Activated naive CD4-positive, alpha-beta T cell treated with anti-CD3 and anti-CD28 coated beads, Interleukin-2, amount 50 U/mL, for 24 hours (primary cell): ENCODE results near the gene SOD2.
"Not testable (repeated sequence)": the region's sequence is repeated elsewhere in the genome, so short reads cannot be mapped to it uniquely, and the experiment has no call there.

Experiments
- H3K27ac Mint-ChIP-seq: one replicate; pipeline ENCODE4 v1.8.0; 2021; ENCODE audit warnings: mild to moderate bottlenecking, mixed read lengths
- H3K27me3 Mint-ChIP-seq: one replicate; pipeline ENCODE4 v1.8.0; 2021; ENCODE audit warnings: mixed read lengths
- H3K36me3 Mint-ChIP-seq: one replicate; pipeline ENCODE4 v1.8.0; 2021; ENCODE audit warnings: mixed read lengths
- H3K4me1 Mint-ChIP-seq: one replicate; pipeline ENCODE4 v1.8.0; 2021; ENCODE audit warnings: mixed read lengths
- H3K4me3 Mint-ChIP-seq: one replicate; pipeline ENCODE4 v1.8.0; 2021; ENCODE audit warnings: mild to moderate bottlenecking, mixed read lengths
- H3K9me3 Mint-ChIP-seq: one replicate; pipeline ENCODE4 v1.8.0; 2021; ENCODE audit warnings: mixed read lengths

Gene SOD2

GRCh38 chr6:159723259-159723658 lies 30.2 kb upstream of the SOD2 start:
- H3K27me3 Mint-ChIP-seq: no peaks in the 10 kb centered on the region
- H3K4me1 Mint-ChIP-seq: peaks cover 27% of the 10 kb centered on the region
- H3K9me3 Mint-ChIP-seq: peaks cover 5% of the 10 kb centered on the region
- peaks cover 7% of the 10 kb centered on the region for H3K36me3 Mint-ChIP-seq
- H3K4me3 Mint-ChIP-seq: no peak overlapping the region
- peak overlapping the region; percentile 47 for H3K27ac Mint-ChIP-seq

GRCh38 chr6:159722655-159723054 lies 29.6 kb upstream of the SOD2 start:
- Mint-ChIP-seq H3K9me3 (peaks cover 5% of the 10 kb centered on the region), H3K4me1 (peaks cover 27% of the 10 kb centered on the region), H3K36me3 (peaks cover 7% of the 10 kb centered on the region), H3K27ac (peak overlapping the region; percentile 59), H3K4me3 (no peak overlapping the region), H3K27me3 (no peaks in the 10 kb centered on the region)

- not testable (repeated sequence) for H3K4me3 Mint-ChIP-seq, H3K9me3 Mint-ChIP-seq, H3K27me3 Mint-ChIP-seq, H3K36me3 Mint-ChIP-seq, H3K27ac Mint-ChIP-seq
- H3K4me1 Mint-ChIP-seq: peaks cover 27% of the 10 kb centered on the region
These were observed 28.9 kb upstream of the SOD2 start for GRCh38 chr6:159721981-159722380.

- no peak overlapping the region for H3K27ac Mint-ChIP-seq
- H3K9me3 Mint-ChIP-seq: peaks cover 5% of the 10 kb centered on the region
- peaks cover 20% of the 10 kb centered on the region for H3K4me1 Mint-ChIP-seq
- H3K36me3 Mint-ChIP-seq: peaks cover 7% of the 10 kb centered on the region
- no peaks in the 10 kb centered on the region for H3K27me3 Mint-ChIP-seq
- no peak overlapping the region for H3K4me3 Mint-ChIP-seq
These were observed 27.7 kb upstream of the SOD2 start for GRCh38 chr6:159720708-159721107.

- no peak overlapping the region for H3K27ac Mint-ChIP-seq
- peaks cover 5% of the 10 kb centered on the region for H3K9me3 Mint-ChIP-seq
- peaks cover 19% of the 10 kb centered on the region for H3K4me1 Mint-ChIP-seq
- H3K27me3 Mint-ChIP-seq: no peaks in the 10 kb centered on the region
- peaks cover 7% of the 10 kb centered on the region for H3K36me3 Mint-ChIP-seq
- no peak overlapping the region for H3K4me3 Mint-ChIP-seq
These were observed 26.2 kb upstream of the SOD2 start for GRCh38 chr6:159719287-159719686.

- Mint-ChIP-seq H3K4me3 (no peak overlapping the region), H3K36me3 (peaks cover 7% of the 10 kb centered on the region), H3K27me3 (no peaks in the 10 kb centered on the region), H3K27ac (no peak overlapping the region), H3K9me3 (peaks cover 5% of the 10 kb centered on the region), H3K4me1 (peaks cover 15% of the 10 kb centered on the region)
These were observed 25.6 kb upstream of the SOD2 start for GRCh38 chr6:159718634-159719033.

- no peak overlapping the region for H3K4me3 Mint-ChIP-seq
These were observed 23.4 kb upstream of the SOD2 start for GRCh38 chr6:159716247-159717096.

GRCh38 chr6:159715605-159716004 lies 22.6 kb upstream of the SOD2 start:
- Mint-ChIP-seq H3K9me3 (no peaks in the 10 kb centered on the region), H3K27ac (no peak overlapping the region), H3K27me3 (no peaks in the 10 kb centered on the region), H3K4me1 (peaks cover 4% of the 10 kb centered on the region), H3K36me3 (no peaks in the 10 kb centered on the region), H3K4me3 (no peak overlapping the region)

More at GRCh38 chr6:159716247-159717096, 23.4 kb upstream of the SOD2 start:
- H3K4me1 Mint-ChIP-seq: peaks cover 4% of the 10 kb centered on the region
- H3K9me3 Mint-ChIP-seq: no peaks in the 10 kb centered on the region
- H3K27ac Mint-ChIP-seq: peak overlapping the region; percentile 17
- no peaks in the 10 kb centered on the region for H3K36me3 Mint-ChIP-seq
- H3K27me3 Mint-ChIP-seq: no peaks in the 10 kb centered on the region

GRCh38 chr6:159715166-159715565 lies 22.1 kb upstream of the SOD2 start:
- no peaks in the 10 kb centered on the region for H3K9me3 Mint-ChIP-seq
- H3K4me3 Mint-ChIP-seq: no peak overlapping the region
- H3K27me3 Mint-ChIP-seq: no peaks in the 10 kb centered on the region
- no peaks in the 10 kb centered on the region for H3K36me3 Mint-ChIP-seq
- H3K27ac Mint-ChIP-seq: no peak overlapping the region
- peaks cover 4% of the 10 kb centered on the region for H3K4me1 Mint-ChIP-seq

GRCh38 chr6:159714404-159714803 lies 21.4 kb upstream of the SOD2 start:
- Mint-ChIP-seq H3K27me3 (no peaks in the 10 kb centered on the region), H3K9me3 (no peaks in the 10 kb centered on the region), H3K4me1 (peaks cover 4% of the 10 kb centered on the region), H3K36me3 (no peaks in the 10 kb centered on the region), H3K4me3 (no peak overlapping the region), H3K27ac (no peak overlapping the region)

GRCh38 chr6:159713984-159714383 lies 20.9 kb upstream of the SOD2 start:
- H3K27ac Mint-ChIP-seq: no peak overlapping the region

GRCh38 chr6:159712389-159712788 lies 19.3 kb upstream of the SOD2 start:
- not testable (repeated sequence) for H3K9me3 Mint-ChIP-seq, H3K4me1 Mint-ChIP-seq, H3K27ac Mint-ChIP-seq, H3K4me3 Mint-ChIP-seq, H3K36me3 Mint-ChIP-seq, H3K27me3 Mint-ChIP-seq

More at GRCh38 chr6:159713984-159714383, 20.9 kb upstream of the SOD2 start:
- Mint-ChIP-seq H3K36me3 (no peaks in the 10 kb centered on the region), H3K9me3 (no peaks in the 10 kb centered on the region), H3K4me3 (no peak overlapping the region), H3K4me1 (peaks cover 4% of the 10 kb centered on the region), H3K27me3 (no peaks in the 10 kb centered on the region)

- H3K27me3 Mint-ChIP-seq, H3K4me1 Mint-ChIP-seq, H3K27ac Mint-ChIP-seq, H3K36me3 Mint-ChIP-seq, H3K9me3 Mint-ChIP-seq, H3K4me3 Mint-ChIP-seq: not testable (repeated sequence)
These were observed 17.6 kb upstream of the SOD2 start for GRCh38 chr6:159710603-159711002.

GRCh38 chr6:159701413-159701999 lies 8.5 kb upstream of the SOD2 start:
- H3K4me1 Mint-ChIP-seq: peaks cover 17% of the 10 kb centered on the region
- no peaks in the 10 kb centered on the region for H3K27me3 Mint-ChIP-seq
- H3K4me3 Mint-ChIP-seq: no peak overlapping the region
- no peaks in the 10 kb centered on the region for H3K9me3 Mint-ChIP-seq
- H3K27ac Mint-ChIP-seq: peak overlapping the region; percentile 88
- H3K36me3 Mint-ChIP-seq: peaks cover 3% of the 10 kb centered on the region

GRCh38 chr6:159700970-159701369 lies 7.9 kb upstream of the SOD2 start:
- Mint-ChIP-seq H3K4me1 (peaks cover 17% of the 10 kb centered on the region), H3K27ac (peak overlapping the region; percentile 8), H3K36me3 (peaks cover 3% of the 10 kb centered on the region), H3K27me3 (no peaks in the 10 kb centered on the region), H3K4me3 (no peak overlapping the region), H3K9me3 (no peaks in the 10 kb centered on the region)

GRCh38 chr6:159695984-159696383 lies 2.9 kb upstream of the SOD2 start:
- Mint-ChIP-seq H3K9me3 (no peaks in the 10 kb centered on the region), H3K4me3 (no peak overlapping the region), H3K27ac (no peak overlapping the region), H3K4me1 (peaks cover 37% of the 10 kb centered on the region), H3K27me3 (no peaks in the 10 kb centered on the region), H3K36me3 (peaks cover 7% of the 10 kb centered on the region)
